ENCODE data around the gene ARHGAP22. TPM values are rescaled to one million over a fixed set of nuclear protein-coding genes. Genes with fewer than 3 reads are reported as not detected.

Gene ARHGAP22
- total RNA-seq, 1 experiment from 2014 or later, result 1.8 TPM

DNA sequence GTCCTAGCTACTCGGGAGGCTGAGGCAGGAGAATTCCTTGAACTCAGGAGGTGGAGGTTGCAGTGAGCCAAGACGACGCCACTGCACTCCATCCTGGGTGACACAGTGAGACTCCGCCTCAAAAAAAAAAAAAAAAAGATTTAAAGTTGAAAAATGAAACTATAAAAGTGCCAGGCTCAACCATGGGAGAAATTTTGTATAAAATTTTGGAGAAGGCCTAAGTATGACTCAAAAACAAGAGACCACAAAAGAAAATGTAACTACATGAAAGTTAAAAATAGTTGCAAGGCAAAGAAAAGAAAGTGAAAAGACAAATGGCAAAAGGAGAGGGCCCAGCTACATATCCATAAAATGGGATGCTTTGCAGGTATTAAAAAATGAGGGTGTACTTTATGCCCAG, 104.1 kb downstream of the ARHGAP22 start:
- POLR2A ChIA-PET, result interaction anchor here (0.8 kb wide), 1 partner anchor 165 kb away, joined by 9 read pairs; no protein-coding TSS in a partner anchor
- TF ChIP-seq POLR2AphosphoS5 (IDR thresholded peaks at IDR 0.05; ENCODE audit: low read depth, low read length) (no peak), TCF7L2 (IDR thresholded peaks at IDR 0.05; ENCODE audit: low read depth, low read length) (no peak), SIN3A (IDR thresholded peaks at IDR 0.05; ENCODE audit: borderline replicate concordance, insufficient read depth, low read depth, low read length) (no peak)
- TF ChIP-seq, protein P1, sequence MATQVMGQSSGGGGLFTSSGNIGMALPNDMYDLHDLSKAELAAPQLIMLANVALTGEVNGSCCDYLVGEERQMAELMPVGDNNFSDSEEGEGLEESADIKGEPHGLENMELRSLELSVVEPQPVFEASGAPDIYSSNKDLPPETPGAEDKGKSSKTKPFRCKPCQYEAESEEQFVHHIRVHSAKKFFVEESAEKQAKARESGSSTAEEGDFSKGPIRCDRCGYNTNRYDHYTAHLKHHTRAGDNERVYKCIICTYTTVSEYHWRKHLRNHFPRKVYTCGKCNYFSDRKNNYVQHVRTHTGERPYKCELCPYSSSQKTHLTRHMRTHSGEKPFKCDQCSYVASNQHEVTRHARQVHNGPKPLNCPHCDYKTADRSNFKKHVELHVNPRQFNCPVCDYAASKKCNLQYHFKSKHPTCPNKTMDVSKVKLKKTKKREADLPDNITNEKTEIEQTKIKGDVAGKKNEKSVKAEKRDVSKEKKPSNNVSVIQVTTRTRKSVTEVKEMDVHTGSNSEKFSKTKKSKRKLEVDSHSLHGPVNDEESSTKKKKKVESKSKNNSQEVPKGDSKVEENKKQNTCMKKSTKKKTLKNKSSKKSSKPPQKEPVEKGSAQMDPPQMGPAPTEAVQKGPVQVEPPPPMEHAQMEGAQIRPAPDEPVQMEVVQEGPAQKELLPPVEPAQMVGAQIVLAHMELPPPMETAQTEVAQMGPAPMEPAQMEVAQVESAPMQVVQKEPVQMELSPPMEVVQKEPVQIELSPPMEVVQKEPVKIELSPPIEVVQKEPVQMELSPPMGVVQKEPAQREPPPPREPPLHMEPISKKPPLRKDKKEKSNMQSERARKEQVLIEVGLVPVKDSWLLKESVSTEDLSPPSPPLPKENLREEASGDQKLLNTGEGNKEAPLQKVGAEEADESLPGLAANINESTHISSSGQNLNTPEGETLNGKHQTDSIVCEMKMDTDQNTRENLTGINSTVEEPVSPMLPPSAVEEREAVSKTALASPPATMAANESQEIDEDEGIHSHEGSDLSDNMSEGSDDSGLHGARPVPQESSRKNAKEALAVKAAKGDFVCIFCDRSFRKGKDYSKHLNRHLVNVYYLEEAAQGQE (IDR thresholded peaks at IDR 0.05; ENCODE audit: insufficient read depth in 1 of 2, low read depth in 2 of 2, low read length in 1 of 2), result no peak
- TF ChIP-seq, protein P2, sequence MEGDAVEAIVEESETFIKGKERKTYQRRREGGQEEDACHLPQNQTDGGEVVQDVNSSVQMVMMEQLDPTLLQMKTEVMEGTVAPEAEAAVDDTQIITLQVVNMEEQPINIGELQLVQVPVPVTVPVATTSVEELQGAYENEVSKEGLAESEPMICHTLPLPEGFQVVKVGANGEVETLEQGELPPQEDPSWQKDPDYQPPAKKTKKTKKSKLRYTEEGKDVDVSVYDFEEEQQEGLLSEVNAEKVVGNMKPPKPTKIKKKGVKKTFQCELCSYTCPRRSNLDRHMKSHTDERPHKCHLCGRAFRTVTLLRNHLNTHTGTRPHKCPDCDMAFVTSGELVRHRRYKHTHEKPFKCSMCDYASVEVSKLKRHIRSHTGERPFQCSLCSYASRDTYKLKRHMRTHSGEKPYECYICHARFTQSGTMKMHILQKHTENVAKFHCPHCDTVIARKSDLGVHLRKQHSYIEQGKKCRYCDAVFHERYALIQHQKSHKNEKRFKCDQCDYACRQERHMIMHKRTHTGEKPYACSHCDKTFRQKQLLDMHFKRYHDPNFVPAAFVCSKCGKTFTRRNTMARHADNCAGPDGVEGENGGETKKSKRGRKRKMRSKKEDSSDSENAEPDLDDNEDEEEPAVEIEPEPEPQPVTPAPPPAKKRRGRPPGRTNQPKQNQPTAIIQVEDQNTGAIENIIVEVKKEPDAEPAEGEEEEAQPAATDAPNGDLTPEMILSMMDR (IDR thresholded peaks at IDR 0.05), result no peak
- Histone ChIP-seq H3K4me3 (ENCODE audit: low read depth in 2 of 2, low read length in 2 of 2) (no peak overlapping the region), H3K9me3 (ENCODE audit: control insufficient read depth, insufficient read depth, low read depth, low read length) (no peaks in the 10 kb centered on the region), H3K27ac (ENCODE audit: low read length) (no peak overlapping the region), H3K27me3 (ENCODE audit: control insufficient read depth, insufficient read depth, low read length) (no peaks in the 10 kb centered on the region), H3K4me1 (ENCODE audit: control insufficient read depth, insufficient read depth, low read length) (no peaks in the 10 kb centered on the region), H3K36me3 (ENCODE audit: control insufficient read depth, insufficient read depth, low read length) (no peaks in the 10 kb centered on the region)
- intact Hi-C loops (cut with micrococcal nuclease; ENCODE audit: unreplicated experiment), result loop anchor here (10.0 kb wide), 1 partner anchor 56 kb away; no protein-coding TSS in a partner anchor
- CTCF ChIA-PET, result interaction anchor here (1.1 kb wide), 1 partner anchor 137 kb away, joined by 3 read pairs; no protein-coding TSS in a partner anchor
- BruUV-seq (replicated peaks), result no TSS peak
- DNase-seq (ENCODE audit: low read depth, low spot score) (no peak), ATAC-seq (no peak)
- in situ Hi-C loops (cut with HindIII; ENCODE audit: low pct_unique_long_range_greater_than_20kb, low sequenced_read_pairs), result no loop called here

DNA sequence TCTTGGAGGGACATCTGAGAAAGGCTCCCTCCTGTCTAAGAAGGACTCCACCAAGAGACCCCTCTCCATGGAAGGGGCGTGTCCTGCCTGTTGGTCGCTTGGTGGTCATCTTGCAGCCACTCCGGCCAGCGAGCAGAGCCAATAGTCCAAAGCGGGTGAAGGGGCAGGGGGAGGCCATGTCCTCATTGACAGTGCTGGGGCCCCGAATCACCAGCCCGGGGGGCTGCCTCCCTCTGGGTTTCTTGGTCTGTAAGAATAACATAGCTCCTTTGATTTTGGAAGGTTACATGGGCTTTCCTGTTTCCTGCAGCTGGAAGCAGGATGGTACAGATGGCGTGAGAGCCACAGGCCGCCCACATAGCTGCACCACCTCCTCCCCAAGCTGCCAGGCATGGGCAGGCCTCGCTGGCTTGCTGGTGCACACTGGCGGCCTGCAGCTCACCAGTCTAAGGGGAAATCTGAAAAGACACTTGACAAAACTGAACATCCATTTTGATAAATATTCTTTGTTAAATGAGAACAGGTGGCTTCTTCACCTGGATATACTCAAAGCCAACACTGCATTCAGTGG, 105.8 kb downstream of the ARHGAP22 start:
- intact Hi-C loops (cut with micrococcal nuclease; ENCODE audit: unreplicated experiment), result no loop called here
- DNase-seq (ENCODE audit: low read depth, low spot score), result no peak
- Histone ChIP-seq H3K4me3 (ENCODE audit: low read depth in 2 of 2, low read length in 2 of 2) (no peak overlapping the region), H3K27ac (ENCODE audit: low read length) (no peak overlapping the region), H3K9me3 (ENCODE audit: control insufficient read depth, insufficient read depth, low read depth, low read length) (no peaks in the 10 kb centered on the region), H3K36me3 (ENCODE audit: control insufficient read depth, insufficient read depth, low read length) (no peaks in the 10 kb centered on the region), H3K27me3 (ENCODE audit: control insufficient read depth, insufficient read depth, low read length) (no peaks in the 10 kb centered on the region), H3K4me1 (ENCODE audit: control insufficient read depth, insufficient read depth, low read length) (no peaks in the 10 kb centered on the region)
- CTCF ChIA-PET, result no interaction called here
- no TSS peak for BruUV-seq (replicated peaks)
- POLR2A ChIA-PET, result no interaction called here
- in situ Hi-C loops (cut with HindIII; ENCODE audit: low pct_unique_long_range_greater_than_20kb, low sequenced_read_pairs), result no loop called here
- ATAC-seq, result no peak
- no peak for TF ChIP-seq SIN3A (IDR thresholded peaks at IDR 0.05; ENCODE audit: borderline replicate concordance, insufficient read depth, low read depth, low read length)
- TF ChIP-seq POLR2AphosphoS5 (IDR thresholded peaks at IDR 0.05; ENCODE audit: low read depth, low read length), result no peak
- TF ChIP-seq, protein P1 (IDR thresholded peaks at IDR 0.05; ENCODE audit: insufficient read depth in 1 of 2, low read depth in 2 of 2, low read length in 1 of 2), result no peak
- TF ChIP-seq TCF7L2 (IDR thresholded peaks at IDR 0.05; ENCODE audit: low read depth, low read length), result no peak
- TF ChIP-seq, protein P2 (IDR thresholded peaks at IDR 0.05), result no peak
